Right atrium auricular region (tissue), 2 donors: ENCODE results near the gene ZFP1. TPM values are rescaled to one million over a fixed set of nuclear protein-coding genes. Genes with fewer than 3 reads are reported as not detected.
"Not testable (repeated sequence)": the region's sequence is repeated elsewhere in the genome, so short reads cannot be mapped to it uniquely, and the experiment has no call there.

ENCODE experiments used
- DNase-seq: peaks from one replicate; pipeline ENCODE4 v3.0.0-alpha.2; 2019; ENCODE audit warnings: low spot score
- H3K27ac ChIP-seq, 2 donors: fragments of 200-600 bp; sonication (generic); 1 replicate in 1 of 2; 2 replicates in 1 of 2; pipeline ENCODE4 v1.5.1; 2016 to 2019
- H3K27me3 ChIP-seq, 2 donors: fragments of 200-600 bp; sonication (generic); one replicate each; pipeline versions ENCODE4 v1.5.1 to v1.6.0; 2017 to 2019
- H3K36me3 ChIP-seq: fragments of 200-600 bp; sonication (generic); one replicate; pipeline ENCODE4 v1.5.1; 2016
- H3K4me1 ChIP-seq, 2 donors: fragments of 200-600 bp; sonication (generic); one replicate each; pipeline versions ENCODE4 v1.5.1 to v1.6.0; 2017 to 2019
- H3K4me3 ChIP-seq, 2 donors: fragments of 200-600 bp; sonication (generic); 1 replicate in 1 of 2; 2 replicates in 1 of 2; pipeline ENCODE4 v1.5.1; 2017 to 2019; ENCODE audit warnings: mild to moderate bottlenecking in 1 of 2, moderate library complexity in 1 of 2
- H3K9me3 ChIP-seq, 2 donors: fragments of 200-600 bp; sonication (generic); one replicate each; pipeline ENCODE4 v1.5.1; 2019
- total RNA-seq, 2 donors: library from RNA; depleted of rRNA; stranded (reverse); fragments of >200 nt; gene quantifications; one replicate each; pipeline ENCODE4 v1.1.0, GENCODE V29; 2016
- TF ChIP-seq, protein P1 (sequence below), 2 donors: fragments of 200-600 bp; sonication (generic); IDR thresholded peaks; one replicate each; pipeline ENCODE4 v1.5.1; 2019; ENCODE audit warnings: antibody characterized with exemption in 2 of 2

The ZFP1 gene
- total RNA-seq, 2 donors from 2014 or later = 8.6 to 8.8 TPM

DNA sequence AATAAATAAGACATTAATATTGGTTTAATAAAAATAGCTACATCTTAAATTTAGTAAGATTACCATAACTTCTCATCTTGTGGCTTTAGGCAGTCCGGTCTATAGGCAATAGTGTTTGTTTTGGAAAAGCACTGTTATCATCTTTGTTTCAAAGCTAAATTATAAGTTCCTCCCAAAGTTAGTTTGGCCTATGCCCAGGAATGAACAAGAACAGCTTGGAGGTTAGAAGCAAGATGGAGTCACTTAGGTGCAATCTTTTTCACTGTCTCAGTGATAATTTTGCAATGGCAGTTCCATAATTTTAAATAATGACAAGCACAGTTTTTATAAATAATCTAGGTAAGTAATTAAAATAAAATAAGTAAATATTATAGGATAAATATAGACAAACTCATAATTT lies 25.7 kb upstream of the ZFP1 start:
- Histone ChIP-seq H3K27me3 (no peaks in the 10 kb centered on the region), H3K4me1 (no peaks in the 10 kb centered on the region), H3K9me3 (peaks cover 0 to 27% of the 10 kb centered on the region in 2 donors), H3K4me3 (no peak overlapping the region), H3K27ac (no peak overlapping the region), H3K36me3 (no peaks in the 10 kb centered on the region)
- no peak for DNase-seq
- TF ChIP-seq, protein P1, sequence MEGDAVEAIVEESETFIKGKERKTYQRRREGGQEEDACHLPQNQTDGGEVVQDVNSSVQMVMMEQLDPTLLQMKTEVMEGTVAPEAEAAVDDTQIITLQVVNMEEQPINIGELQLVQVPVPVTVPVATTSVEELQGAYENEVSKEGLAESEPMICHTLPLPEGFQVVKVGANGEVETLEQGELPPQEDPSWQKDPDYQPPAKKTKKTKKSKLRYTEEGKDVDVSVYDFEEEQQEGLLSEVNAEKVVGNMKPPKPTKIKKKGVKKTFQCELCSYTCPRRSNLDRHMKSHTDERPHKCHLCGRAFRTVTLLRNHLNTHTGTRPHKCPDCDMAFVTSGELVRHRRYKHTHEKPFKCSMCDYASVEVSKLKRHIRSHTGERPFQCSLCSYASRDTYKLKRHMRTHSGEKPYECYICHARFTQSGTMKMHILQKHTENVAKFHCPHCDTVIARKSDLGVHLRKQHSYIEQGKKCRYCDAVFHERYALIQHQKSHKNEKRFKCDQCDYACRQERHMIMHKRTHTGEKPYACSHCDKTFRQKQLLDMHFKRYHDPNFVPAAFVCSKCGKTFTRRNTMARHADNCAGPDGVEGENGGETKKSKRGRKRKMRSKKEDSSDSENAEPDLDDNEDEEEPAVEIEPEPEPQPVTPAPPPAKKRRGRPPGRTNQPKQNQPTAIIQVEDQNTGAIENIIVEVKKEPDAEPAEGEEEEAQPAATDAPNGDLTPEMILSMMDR (IDR thresholded peaks at IDR 0.05) = no peak

DNA sequence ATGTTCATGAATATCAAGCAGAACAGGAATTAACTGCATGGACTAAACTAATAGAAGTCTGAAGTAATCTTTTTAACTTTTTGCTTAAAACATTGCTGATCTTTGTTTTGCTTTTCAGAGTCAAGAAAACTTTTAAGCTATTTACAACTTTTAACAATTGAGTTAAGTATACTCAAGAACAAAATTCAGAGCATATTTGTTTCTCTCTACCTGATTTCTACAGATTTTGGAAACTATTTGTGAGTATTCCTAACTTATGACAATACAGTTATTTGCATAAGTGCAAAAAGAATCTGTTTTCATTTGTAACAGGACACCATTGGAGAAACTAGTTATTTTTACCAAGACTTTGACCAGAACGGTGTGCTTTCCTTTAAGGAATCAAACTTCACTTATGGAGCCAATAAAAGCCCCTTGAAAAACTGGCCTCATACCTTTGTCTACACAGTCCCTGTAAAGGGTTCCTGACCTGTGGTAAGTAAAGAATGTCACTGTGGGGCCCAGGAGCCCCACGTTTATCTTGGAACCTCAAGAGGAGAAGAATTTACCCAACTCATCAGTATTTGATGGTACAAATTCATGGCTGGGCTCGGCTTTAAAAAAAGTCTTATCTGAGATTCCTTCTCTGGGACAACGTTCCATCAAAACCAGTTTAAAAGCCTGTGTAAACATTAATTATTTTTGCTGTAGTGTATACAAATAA lies 20.5 kb upstream of the ZFP1 start:
- Histone ChIP-seq H3K4me3 (no peak overlapping the region), H3K27me3 (no peaks in the 10 kb centered on the region), H3K36me3 (no peaks in the 10 kb centered on the region), H3K27ac (no peak overlapping the region), H3K4me1 (no peaks in the 10 kb centered on the region), H3K9me3 (peaks cover 0 to 7% of the 10 kb centered on the region in 2 donors)
- DNase-seq = no peak
- TF ChIP-seq, protein P1 (IDR thresholded peaks at IDR 0.05) = no peak

DNA sequence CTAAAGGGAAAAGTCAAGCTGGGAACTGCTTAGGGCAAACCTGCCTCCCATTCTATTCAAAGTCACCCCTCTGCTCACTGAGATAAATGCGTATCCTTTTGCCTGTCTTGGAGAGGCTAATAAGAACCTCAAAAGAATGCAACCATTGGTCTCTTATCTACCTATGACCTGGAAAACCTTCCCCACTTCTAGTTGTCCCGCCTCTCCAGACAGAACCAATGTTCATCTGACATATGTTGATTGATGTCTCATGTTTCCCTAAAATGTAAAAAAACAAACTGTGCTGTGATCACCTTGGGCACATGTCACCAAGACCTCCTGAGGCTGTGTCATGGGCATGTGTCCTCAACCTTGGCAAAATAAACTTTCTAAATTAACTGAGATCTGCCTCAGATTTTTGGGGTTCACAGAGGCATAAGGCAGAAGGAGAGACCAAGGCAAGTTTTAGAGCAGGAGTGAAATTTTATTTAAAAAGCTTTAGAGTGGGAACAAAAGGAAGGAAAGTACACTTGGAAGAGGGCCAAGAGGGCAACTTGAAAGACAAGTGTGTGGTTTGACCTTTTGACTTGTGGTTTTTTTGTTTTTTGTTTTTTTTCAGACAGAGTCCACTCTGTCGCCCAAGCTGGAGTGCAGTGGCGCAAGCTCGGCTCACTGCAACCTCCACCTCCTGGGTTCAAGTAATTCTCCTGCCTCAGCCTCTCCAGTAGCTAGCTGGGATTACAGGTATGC lies 18.7 kb upstream of the ZFP1 start:
- not testable (repeated sequence) for H3K4me3 ChIP-seq, DNase-seq, H3K9me3 ChIP-seq, H3K36me3 ChIP-seq, H3K4me1 ChIP-seq, H3K27me3 ChIP-seq, H3K27ac ChIP-seq

DNA sequence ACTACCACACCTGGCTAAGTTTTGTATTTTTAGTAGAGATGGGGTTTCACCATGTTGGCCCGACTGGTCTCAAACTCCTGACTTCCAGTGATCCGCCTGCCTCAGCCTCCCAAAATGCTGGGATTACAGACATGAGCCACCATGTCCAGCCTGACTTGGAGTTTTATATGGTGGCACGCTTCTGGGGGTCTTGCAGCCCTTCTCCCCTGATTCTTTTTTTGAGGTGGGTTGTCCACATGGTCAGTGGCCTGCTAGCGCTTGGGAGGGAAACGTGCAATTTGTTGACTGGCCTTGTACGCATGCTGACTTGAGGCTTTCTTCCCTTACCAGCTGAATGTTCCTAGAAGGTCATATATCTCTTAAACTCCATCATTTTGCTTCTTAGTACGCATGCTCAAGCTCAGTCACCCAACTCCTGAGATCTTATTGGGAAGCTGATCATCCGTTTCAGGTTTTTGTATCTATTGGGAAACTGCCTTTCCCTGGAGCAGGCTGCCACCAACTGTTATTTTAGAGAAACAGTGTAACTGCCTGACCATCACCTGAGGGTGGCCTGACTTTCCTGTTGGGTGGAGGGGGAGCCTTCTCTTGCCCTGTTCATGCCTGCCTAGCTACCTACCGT lies 18.1 kb upstream of the ZFP1 start:
- Histone ChIP-seq H3K27me3 (no peaks in the 10 kb centered on the region), H3K27ac (no peak overlapping the region), H3K36me3 (no peaks in the 10 kb centered on the region), H3K9me3 (peaks cover 0 to 7% of the 10 kb centered on the region in 2 donors), H3K4me1 (no peaks in the 10 kb centered on the region), H3K4me3 (no peak overlapping the region)
- TF ChIP-seq, protein P1 (IDR thresholded peaks at IDR 0.05) = peak in 1 of 2 donors; percentile 30
- DNase-seq = peak; percentile 28

DNA sequence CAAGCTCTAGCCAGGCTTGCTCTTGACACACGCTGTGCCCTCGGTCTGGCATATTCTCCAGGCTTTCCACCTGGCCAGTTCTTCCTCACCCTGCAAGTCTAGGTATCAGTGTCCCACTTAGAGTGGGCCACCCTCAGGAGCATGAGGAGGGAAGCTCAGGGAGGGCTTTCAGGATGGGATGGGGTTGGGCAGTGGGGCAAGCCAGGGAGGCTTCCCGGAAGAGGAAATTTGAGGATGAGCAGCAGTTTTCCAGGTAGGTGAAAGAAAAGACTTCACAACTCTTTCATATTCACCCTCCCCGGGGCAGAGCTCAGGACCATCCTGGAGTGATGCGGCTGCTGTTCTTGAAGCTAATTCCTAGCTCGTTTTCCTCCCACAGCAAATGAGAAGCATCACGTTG lies 17.2 kb upstream of the ZFP1 start:
- H3K4me3 ChIP-seq = no peak overlapping the region
- H3K36me3 ChIP-seq = no peaks in the 10 kb centered on the region
- DNase-seq = no peak
- peaks cover 0 to 7% of the 10 kb centered on the region in 2 donors for H3K9me3 ChIP-seq
- H3K4me1 ChIP-seq = no peaks in the 10 kb centered on the region
- H3K27ac ChIP-seq = no peak overlapping the region
- no peaks in the 10 kb centered on the region for H3K27me3 ChIP-seq
- TF ChIP-seq, protein P1 (IDR thresholded peaks at IDR 0.05) = no peak

DNA sequence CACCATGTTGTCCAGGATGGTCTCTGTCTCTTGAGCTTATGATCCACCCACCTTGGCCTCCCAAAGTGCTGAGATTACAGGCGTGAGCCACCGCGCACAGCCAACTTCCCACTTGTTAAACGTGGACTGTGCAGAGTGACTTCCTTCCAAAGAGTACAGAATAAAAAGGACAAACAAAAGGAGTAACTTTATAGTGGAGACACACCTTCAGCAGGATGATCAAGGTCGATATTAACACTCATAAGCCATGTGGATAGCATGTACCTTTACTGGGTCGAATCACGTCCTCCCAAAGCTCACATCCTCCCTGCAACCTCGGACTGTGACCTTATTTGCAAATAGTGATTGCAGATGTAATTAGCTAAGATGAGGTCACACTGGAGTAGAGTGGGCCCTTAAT lies 10.1 kb upstream of the ZFP1 start:
- no peaks in the 10 kb centered on the region for H3K27me3 ChIP-seq
- TF ChIP-seq, protein P1 (IDR thresholded peaks at IDR 0.05) = no peak
- no peaks in the 10 kb centered on the region for H3K4me1 ChIP-seq
- DNase-seq = no peak
- H3K4me3 ChIP-seq = no peak overlapping the region
- H3K27ac ChIP-seq = no peak overlapping the region
- H3K9me3 ChIP-seq = no peaks in the 10 kb centered on the region
- no peaks in the 10 kb centered on the region for H3K36me3 ChIP-seq
